Measurements from ENCODE around the gene UMAD1. TPM values are rescaled to one million over a fixed set of nuclear protein-coding genes. Genes with fewer than 3 reads are reported as not detected.

Gene UMAD1
- polyA plus RNA-seq, 1 of the 3 experiments (the other 2 are of a cell fraction), result 13.9 TPM

DNA sequence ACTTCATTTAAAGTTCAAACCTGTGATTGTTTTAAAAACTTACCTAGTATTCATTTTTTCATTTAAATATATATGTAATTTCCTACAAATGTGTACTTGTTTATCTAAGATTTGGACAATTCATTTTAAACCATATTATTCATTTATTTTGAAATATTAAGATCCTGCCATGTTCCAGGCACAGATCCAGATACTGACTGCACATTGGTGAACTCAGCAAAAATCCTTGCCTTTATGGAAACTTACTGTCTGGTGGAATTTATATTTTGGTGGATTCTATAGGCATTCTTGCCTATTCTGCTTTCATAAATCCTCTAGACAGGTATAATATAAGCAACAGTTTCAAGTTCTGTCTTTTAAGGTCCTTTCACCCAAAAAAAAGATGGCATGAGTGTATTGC lies 126.1 kb downstream of the UMAD1 start:
- DNase-seq, result no peak
- Histone ChIP-seq H3K27me3 (ENCODE audit: insufficient read depth) (no peaks in the 10 kb centered on the region), H3K9ac (no peak overlapping the region), H3K36me3 (replicated peaks in 1 of 2; ENCODE audit: control insufficient read depth in 1 of 2, insufficient read depth in 2 of 2, low read length in 1 of 2) (no peaks in the 10 kb centered on the region), H4K20me1 (ENCODE audit: insufficient read depth) (no peaks in the 10 kb centered on the region), H3K4me1 (ENCODE audit: control insufficient read depth in 1 of 2, insufficient read depth in 2 of 2, low read depth in 1 of 2, low read length in 1 of 2) (peaks cover 2 to 35% of the 10 kb centered on the region in 2 experiments; a peak in 2 of 4 replicates), H3K4me2 (no peak overlapping the region), H2AFZ (ENCODE audit: low read depth) (no peak overlapping the region), H3K9me3 (no peaks in the 10 kb centered on the region), H3K4me3 (ENCODE audit: low read depth in 2 of 2, low read length in 1 of 2) (no peak overlapping the region), H3K9me2 (no peaks in the 10 kb centered on the region), H3K79me2 (ENCODE audit: insufficient read depth) (no peaks in the 10 kb centered on the region), H3K27ac (ENCODE audit: low read depth in 2 of 2, low read length in 1 of 2) (no peak overlapping the region), H3F3A (replicated peaks; ENCODE audit: insufficient read depth) (no peaks in the 10 kb centered on the region)
- TF ChIP-seq, protein P1, sequence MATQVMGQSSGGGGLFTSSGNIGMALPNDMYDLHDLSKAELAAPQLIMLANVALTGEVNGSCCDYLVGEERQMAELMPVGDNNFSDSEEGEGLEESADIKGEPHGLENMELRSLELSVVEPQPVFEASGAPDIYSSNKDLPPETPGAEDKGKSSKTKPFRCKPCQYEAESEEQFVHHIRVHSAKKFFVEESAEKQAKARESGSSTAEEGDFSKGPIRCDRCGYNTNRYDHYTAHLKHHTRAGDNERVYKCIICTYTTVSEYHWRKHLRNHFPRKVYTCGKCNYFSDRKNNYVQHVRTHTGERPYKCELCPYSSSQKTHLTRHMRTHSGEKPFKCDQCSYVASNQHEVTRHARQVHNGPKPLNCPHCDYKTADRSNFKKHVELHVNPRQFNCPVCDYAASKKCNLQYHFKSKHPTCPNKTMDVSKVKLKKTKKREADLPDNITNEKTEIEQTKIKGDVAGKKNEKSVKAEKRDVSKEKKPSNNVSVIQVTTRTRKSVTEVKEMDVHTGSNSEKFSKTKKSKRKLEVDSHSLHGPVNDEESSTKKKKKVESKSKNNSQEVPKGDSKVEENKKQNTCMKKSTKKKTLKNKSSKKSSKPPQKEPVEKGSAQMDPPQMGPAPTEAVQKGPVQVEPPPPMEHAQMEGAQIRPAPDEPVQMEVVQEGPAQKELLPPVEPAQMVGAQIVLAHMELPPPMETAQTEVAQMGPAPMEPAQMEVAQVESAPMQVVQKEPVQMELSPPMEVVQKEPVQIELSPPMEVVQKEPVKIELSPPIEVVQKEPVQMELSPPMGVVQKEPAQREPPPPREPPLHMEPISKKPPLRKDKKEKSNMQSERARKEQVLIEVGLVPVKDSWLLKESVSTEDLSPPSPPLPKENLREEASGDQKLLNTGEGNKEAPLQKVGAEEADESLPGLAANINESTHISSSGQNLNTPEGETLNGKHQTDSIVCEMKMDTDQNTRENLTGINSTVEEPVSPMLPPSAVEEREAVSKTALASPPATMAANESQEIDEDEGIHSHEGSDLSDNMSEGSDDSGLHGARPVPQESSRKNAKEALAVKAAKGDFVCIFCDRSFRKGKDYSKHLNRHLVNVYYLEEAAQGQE (IDR thresholded peaks at IDR 0.05; ENCODE audit: low read depth, low read length), result no peak
- TF ChIP-seq MXI1 (IDR thresholded peaks at IDR 0.05; ENCODE audit: low read depth, low read length), result no peak
- no peak for TF ChIP-seq RAD21 (IDR thresholded peaks at IDR 0.05; ENCODE audit: low read length)
- no peak for TF ChIP-seq TAF1 (IDR thresholded peaks at IDR 0.05; ENCODE audit: borderline replicate concordance, low read depth, low read length)
- TF ChIP-seq, protein P2, sequence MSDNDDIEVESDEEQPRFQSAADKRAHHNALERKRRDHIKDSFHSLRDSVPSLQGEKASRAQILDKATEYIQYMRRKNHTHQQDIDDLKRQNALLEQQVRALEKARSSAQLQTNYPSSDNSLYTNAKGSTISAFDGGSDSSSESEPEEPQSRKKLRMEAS (IDR thresholded peaks at IDR 0.05; ENCODE audit: low read depth), result no peak
- TF ChIP-seq, protein P3, sequence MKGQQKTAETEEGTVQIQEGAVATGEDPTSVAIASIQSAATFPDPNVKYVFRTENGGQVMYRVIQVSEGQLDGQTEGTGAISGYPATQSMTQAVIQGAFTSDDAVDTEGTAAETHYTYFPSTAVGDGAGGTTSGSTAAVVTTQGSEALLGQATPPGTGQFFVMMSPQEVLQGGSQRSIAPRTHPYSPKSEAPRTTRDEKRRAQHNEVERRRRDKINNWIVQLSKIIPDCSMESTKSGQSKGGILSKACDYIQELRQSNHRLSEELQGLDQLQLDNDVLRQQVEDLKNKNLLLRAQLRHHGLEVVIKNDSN (IDR thresholded peaks at IDR 0.05; ENCODE audit: borderline replicate concordance, low read depth), result no peak
- POLR2A ChIA-PET, result no interaction called here
- CTCF ChIA-PET, result interaction anchor here (1.2 to 4.2 kb wide), 3 partner anchors 12 to 85 kb away, joined by 3 to 16 read pairs (median 4); no protein-coding TSS in a partner anchor

DNA sequence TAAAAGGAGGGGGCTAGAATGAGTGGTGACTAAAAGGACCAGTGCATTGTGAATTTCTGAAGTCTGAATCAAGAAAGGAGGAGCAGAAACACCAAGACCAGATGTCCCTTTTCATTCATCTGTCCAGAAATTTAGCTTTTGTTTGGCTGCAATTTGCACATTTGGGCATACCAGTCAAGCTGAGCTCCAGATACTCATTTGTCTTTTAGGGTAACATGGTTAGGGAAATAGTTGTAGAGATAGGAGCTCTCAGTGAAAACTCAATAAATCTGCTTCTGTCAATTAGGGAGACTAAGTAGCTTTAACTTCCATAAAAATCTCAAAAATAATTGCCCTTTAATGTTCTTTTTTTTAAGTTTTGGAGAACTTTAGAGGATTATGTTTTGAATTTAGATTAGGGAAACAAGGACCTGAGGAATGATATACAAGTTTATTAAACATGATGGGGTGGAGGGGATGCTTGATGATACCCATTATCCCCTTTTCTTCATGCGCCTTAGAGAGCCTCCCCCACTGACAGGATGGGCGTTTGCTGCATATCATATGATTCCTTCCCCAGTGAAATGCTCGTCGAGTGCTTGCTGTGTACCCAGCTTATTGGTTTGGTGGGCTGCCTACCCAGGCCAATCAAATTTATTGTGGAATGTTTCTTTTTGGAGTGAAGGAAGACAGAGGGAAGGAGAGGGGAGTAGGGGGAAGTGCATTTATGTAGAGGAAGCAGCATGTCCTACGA lies 128.6 kb downstream of the UMAD1 start:
- Histone ChIP-seq H3K27me3 (ENCODE audit: insufficient read depth) (no peaks in the 10 kb centered on the region), H2AFZ (ENCODE audit: low read depth) (no peak overlapping the region), H3F3A (replicated peaks; ENCODE audit: insufficient read depth) (no peaks in the 10 kb centered on the region), H4K20me1 (ENCODE audit: insufficient read depth) (no peaks in the 10 kb centered on the region), H3K4me3 (ENCODE audit: low read depth in 2 of 2, low read length in 1 of 2) (no peak overlapping the region), H3K79me2 (ENCODE audit: insufficient read depth) (no peaks in the 10 kb centered on the region), H3K4me1 (ENCODE audit: control insufficient read depth in 1 of 2, insufficient read depth in 2 of 2, low read depth in 1 of 2, low read length in 1 of 2) (peaks cover 0 to 37% of the 10 kb centered on the region in 2 experiments; a peak in 2 of 4 replicates), H3K36me3 (replicated peaks in 1 of 2; ENCODE audit: control insufficient read depth in 1 of 2, insufficient read depth in 2 of 2, low read length in 1 of 2) (no peaks in the 10 kb centered on the region), H3K9me3 (no peaks in the 10 kb centered on the region), H3K4me2 (no peak overlapping the region), H3K9me2 (no peaks in the 10 kb centered on the region), H3K27ac (ENCODE audit: low read depth in 2 of 2, low read length in 1 of 2) (peak overlapping the region in 1 of 2 experiments; percentile 70; a peak in 2 of 4 replicates), H3K9ac (no peak overlapping the region)
- ChIA-PET CTCF (interaction anchor here (0.7 to 4.2 kb wide), 9 partner anchors 8 to 448 kb away, joined by 3 to 16 read pairs (median 4); no protein-coding TSS in a partner anchor), POLR2A (no interaction called here)
- peak; percentile 36 for DNase-seq
- 89% methylated on average over 5 of the region's 5 CpGs for WGBS (ENCODE audit: low lambda C conversion rate)
- no peak for TF ChIP-seq MXI1 (IDR thresholded peaks at IDR 0.05; ENCODE audit: low read depth, low read length)
- TF ChIP-seq CHD2 (IDR thresholded peaks at IDR 0.05; ENCODE audit: low read length, partially characterized antibody), result peak; percentile 35
- TF ChIP-seq RCOR1 (IDR thresholded peaks at IDR 0.05; ENCODE audit: low read length), result peak; percentile 79
- TF ChIP-seq EP300 (IDR thresholded peaks at IDR 0.05; ENCODE audit: borderline replicate concordance in 1 of 2, low read depth in 1 of 2, low read length in 1 of 2), result peak in 1 of 2 experiments; percentile 72; a peak in 2 of 4 replicates
